GM06990 (cell line): ENCODE results near the gene TACR1.

Experiments
- DNase-seq: peaks from one replicate; pipeline ENCODE4 v3.0.0-alpha.2; 2011; ENCODE audit not compliant: insufficient read length; ENCODE audit errors: extremely low read depth
- H3K27me3 ChIP-seq: replicated peaks from 2 replicates; pipeline ENCODE4 v1.6.0; 2011; ENCODE audit warnings: low read length; ENCODE audit not compliant: control insufficient read depth, insufficient read depth
- H3K36me3 ChIP-seq: 2 replicates; pipeline ENCODE4 v1.5.1; 2011; ENCODE audit warnings: low read length; ENCODE audit not compliant: control insufficient read depth, insufficient read depth
- H3K4me3 ChIP-seq: replicated peaks from 2 replicates; pipeline ENCODE4 v1.5.1; 2011; ENCODE audit warnings: low read depth, mild to moderate bottlenecking, control low read depth, low read length
- TF ChIP-seq, protein P1 (sequence below): IDR thresholded peaks from 2 replicates; pipeline ENCODE4 v1.5.1; 2011; ENCODE audit warnings: low read length, control low read depth, mild to moderate bottlenecking, inconsistent platforms; ENCODE audit not compliant: insufficient read depth, poor library complexity, severe bottlenecking

TACR1 gene

DNA sequence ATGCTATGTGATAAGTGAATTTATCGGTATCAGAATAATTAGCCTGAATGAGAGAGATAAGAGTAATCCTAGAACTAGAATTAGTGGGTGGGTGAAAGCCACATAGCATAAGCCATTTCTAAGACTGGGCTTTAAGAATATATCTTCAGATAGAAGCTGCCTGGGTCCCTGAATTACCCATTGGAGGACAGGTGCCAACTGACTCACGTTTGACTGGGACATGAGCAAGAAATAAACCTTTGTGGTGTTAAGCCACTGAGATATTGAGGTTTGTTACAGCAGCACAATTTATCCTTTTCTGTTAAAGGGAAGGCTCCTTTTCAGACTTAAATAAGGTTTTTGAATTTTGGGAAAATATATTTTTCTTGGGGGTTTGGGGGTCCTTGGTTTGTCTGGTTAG lies 145.0 kb downstream of the TACR1 start:
- DNase-seq, result no peak
- TF ChIP-seq, protein P1, sequence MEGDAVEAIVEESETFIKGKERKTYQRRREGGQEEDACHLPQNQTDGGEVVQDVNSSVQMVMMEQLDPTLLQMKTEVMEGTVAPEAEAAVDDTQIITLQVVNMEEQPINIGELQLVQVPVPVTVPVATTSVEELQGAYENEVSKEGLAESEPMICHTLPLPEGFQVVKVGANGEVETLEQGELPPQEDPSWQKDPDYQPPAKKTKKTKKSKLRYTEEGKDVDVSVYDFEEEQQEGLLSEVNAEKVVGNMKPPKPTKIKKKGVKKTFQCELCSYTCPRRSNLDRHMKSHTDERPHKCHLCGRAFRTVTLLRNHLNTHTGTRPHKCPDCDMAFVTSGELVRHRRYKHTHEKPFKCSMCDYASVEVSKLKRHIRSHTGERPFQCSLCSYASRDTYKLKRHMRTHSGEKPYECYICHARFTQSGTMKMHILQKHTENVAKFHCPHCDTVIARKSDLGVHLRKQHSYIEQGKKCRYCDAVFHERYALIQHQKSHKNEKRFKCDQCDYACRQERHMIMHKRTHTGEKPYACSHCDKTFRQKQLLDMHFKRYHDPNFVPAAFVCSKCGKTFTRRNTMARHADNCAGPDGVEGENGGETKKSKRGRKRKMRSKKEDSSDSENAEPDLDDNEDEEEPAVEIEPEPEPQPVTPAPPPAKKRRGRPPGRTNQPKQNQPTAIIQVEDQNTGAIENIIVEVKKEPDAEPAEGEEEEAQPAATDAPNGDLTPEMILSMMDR, result no peak
- Histone ChIP-seq H3K36me3 (no peaks in the 10 kb centered on the region), H3K27me3 (no peaks in the 10 kb centered on the region), H3K4me3 (no peak overlapping the region)

DNA sequence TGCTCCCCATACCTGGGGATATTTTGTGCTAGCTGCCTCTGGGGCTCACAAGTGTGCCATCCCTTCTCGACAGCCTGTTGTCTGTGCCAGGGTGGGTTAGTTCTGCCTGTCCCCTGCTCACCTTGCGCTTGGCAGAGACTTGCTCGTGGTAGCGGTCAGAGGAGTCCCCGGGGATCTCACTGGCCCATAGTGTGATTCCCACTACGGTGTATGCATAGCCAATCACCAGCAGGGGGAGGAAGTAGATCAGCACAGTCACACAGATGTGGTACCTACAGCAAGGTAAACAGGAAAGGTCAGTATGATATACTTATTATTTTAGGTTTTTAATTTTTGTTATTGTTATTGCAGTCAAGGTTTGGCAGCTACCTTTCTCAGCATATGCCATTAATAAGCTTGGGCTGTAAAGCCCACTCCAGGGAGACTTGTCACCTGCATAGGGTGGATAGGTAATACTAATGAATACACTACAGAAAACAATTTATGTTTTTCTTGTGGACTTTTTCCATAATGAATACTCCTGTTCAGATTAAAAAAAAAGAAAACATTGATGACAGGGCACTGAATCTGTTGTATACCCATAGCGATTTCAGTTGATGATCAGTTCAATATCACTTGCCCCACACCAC lies 145.7 kb downstream of the TACR1 start:
- TF ChIP-seq, protein P1, result peak; percentile 87
- Histone ChIP-seq H3K27me3 (no peaks in the 10 kb centered on the region), H3K4me3 (no peak overlapping the region), H3K36me3 (no peaks in the 10 kb centered on the region)
- peak; percentile 28 for DNase-seq

DNA sequence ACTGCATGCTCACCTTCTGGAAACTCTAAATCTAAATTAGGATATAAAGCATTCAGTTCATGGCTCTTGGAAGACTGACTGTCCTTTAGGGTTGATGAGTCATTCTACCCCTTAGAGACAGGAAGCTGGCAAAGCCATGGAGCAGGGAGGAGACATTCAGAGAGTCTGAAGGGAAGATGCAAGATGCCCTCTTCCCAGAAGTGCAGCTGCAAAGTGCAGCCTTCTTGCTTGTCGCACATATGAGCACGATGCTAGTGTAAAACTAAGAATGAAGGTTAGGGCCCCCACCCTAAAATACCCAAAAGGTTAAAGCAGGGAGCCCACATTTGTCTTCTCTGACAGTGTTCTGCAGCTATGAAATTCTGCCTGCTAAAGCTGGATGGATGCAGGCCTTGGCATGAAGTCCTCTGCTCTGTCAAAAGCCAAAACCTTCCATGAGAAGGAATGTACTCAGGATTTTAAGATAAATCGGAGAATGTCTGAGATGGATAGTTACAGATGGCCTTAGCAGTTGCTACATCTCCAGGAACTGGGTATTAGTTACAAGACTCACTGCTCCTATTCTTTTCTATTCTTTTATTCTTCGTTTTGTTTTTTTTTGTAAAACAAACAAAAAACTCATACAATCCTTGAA lies 151.2 kb downstream of the TACR1 start:
- TF ChIP-seq, protein P1, result no peak
- no peak for DNase-seq
- H3K4me3 ChIP-seq, result no peak overlapping the region
- no peaks in the 10 kb centered on the region for H3K27me3 ChIP-seq
- no peaks in the 10 kb centered on the region for H3K36me3 ChIP-seq

- Histone ChIP-seq H3K27me3 (no peaks in the 10 kb centered on the region), H3K36me3 (no peaks in the 10 kb centered on the region), H3K4me3 (no peak overlapping the region)
- TF ChIP-seq, protein P1, result no peak
- DNase-seq, result no peak
Measured at GRCh38 chr2:75047189-75047991, 151.9 kb downstream of the TACR1 start.

DNA sequence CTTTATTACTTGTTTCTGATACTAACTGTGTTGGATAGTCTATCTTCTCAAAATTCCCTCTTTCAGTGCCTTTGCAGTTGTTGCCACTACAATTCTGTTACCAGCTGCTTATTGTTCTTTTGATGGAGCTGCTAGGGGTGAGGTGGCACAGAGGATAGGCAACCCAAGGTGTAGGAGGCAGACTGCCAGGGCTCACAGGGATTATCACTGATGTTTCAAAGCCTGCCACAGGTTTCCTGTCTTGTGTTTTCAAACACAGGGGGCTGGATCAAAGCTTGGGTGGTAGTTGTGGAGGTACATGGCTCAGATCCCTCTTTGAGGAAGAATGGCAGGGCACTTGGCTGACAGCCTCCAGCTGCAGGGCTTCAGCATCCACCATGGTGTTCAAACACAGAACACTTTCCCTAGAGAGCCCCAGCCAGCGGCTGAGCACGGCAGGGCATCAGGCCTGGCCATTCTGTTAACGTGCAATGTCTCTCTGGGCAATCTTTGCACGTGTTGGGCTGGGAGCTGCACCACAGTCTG lies 153.7 kb downstream of the TACR1 start:
- no peaks in the 10 kb centered on the region for H3K27me3 ChIP-seq
- no peaks in the 10 kb centered on the region for H3K36me3 ChIP-seq
- DNase-seq, result no peak
- H3K4me3 ChIP-seq, result no peak overlapping the region
- TF ChIP-seq, protein P1, result no peak
